GM10248 (cell line): ENCODE data around the gene ZBTB38.

Experiments
- CTCF ChIA-PET: fragments of 300-600 bp; sonication (Branson Sonifier 250); formaldehyde crosslinking; extraction: SDS; loops from one replicate; lab custom pipeline; 2021; ENCODE audit warnings: antibody characterized with exemption; lab: Yijun Ruan, JAX
- POLR2A ChIA-PET: fragments of 350-650 bp; sonication (Branson Sonifier 250); formaldehyde crosslinking; extraction: SDS; loops from one replicate; lab custom pipeline; 2020; ENCODE audit warnings: antibody characterized with exemption; lab: Yijun Ruan, JAX
- DNase-seq: peaks from one replicate; pipeline ENCODE4 v3.0.0; 2012; ENCODE audit errors: extremely low spot score
- TF ChIP-seq, protein P1 (sequence below): IDR thresholded peaks from 2 replicates; pipeline ENCODE4 v1.5.1; 2012; ENCODE audit warnings: mild to moderate bottlenecking, low read depth; ENCODE audit errors: extremely low read depth, missing control alignments, control extremely low read depth

Gene ZBTB38

DNA sequence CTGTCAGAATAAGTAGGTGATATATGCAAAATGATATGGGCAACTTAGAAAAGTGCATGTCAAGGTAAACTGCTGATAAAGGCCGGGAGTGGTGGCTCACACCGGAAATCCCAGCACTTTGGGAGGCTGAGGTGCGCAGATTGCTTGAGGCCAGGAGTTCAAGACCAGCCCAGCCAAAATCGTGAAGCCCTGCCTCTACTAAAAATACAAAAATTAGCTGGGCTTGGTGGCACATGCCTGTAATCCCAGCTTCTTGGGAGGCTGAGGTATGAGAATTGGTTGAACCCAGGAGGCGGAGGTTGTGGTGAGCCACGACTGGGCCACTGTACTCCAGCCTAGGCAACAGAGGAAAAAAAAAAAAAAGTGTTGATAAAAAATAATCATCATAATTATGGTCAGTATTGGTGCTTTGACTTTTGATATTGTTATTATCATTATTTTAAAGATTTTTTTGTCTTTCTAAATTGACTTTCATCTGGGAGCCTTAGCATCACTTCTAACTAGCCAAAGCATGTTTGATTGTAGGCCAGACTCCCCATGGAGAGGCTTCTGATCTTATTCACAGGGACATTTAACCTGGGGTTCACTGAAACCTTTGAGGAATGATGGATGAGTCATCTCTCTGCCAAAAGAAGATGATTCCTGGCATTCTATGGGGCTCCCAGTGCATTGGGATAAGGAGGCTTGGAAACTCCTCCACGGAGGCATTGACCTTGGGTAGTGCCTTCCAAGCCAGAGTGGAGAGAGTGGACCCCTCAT, 5.6 kb downstream of the ZBTB38 start:
- DNase-seq, result no peak
- CTCF ChIA-PET, result interaction anchor here (0.7 to 11.8 kb wide), 9 partner anchors 10 to 81 kb away, joined by 3 to 143 read pairs (median 4); no protein-coding TSS in a partner anchor
- POLR2A ChIA-PET, result no interaction called here
- TF ChIP-seq, protein P1, sequence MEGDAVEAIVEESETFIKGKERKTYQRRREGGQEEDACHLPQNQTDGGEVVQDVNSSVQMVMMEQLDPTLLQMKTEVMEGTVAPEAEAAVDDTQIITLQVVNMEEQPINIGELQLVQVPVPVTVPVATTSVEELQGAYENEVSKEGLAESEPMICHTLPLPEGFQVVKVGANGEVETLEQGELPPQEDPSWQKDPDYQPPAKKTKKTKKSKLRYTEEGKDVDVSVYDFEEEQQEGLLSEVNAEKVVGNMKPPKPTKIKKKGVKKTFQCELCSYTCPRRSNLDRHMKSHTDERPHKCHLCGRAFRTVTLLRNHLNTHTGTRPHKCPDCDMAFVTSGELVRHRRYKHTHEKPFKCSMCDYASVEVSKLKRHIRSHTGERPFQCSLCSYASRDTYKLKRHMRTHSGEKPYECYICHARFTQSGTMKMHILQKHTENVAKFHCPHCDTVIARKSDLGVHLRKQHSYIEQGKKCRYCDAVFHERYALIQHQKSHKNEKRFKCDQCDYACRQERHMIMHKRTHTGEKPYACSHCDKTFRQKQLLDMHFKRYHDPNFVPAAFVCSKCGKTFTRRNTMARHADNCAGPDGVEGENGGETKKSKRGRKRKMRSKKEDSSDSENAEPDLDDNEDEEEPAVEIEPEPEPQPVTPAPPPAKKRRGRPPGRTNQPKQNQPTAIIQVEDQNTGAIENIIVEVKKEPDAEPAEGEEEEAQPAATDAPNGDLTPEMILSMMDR, result no peak

DNA sequence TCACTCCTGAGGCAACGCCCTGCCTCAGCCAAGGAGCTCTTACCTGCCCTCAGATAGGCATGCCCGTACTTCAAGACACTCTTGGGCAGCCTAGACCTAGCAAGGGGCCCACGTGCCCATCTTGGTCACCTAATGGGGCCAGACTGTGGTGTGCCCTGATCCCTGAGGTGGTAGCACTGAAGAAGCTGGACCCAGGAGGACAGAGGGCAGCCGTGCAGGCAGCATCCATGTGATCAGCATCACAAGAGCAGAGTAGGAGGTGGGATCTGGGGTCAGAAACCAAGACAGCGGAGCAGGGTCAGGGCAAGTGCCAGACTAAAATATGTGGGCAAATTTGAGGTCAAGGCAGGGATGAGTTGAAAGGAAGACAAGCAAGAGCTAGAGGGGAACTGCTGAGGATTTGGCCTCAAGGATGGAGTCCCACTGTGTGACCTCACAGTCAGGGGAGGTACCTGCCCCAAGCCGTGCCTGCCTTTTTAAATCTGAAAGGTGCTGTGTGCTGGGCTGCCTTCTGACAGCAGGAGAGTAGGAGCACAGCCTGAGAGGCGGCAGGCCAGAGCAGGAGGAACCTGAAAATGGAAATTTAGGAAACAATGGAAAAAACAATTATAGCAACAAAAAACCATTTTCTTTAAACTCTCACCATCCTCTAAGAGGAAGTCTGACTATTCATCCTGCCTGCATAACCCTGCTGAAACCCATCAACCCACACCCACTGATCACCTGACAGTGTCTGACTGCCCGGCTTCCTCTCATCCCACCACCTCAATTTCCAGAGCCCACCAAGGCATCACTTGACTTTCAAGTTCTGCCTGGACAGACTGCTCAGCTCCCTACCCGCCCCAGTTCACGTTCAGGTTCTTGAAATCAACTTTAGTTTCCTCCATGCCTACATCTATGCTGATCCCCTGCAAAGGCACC, 7.3 kb downstream of the ZBTB38 start:
- ChIA-PET POLR2A (no interaction called here), CTCF (interaction anchor here (1.0 to 11.8 kb wide), 5 partner anchors 8 to 71 kb away, joined by 3 to 143 read pairs (median 4); no protein-coding TSS in a partner anchor)
- DNase-seq, result no peak
- TF ChIP-seq, protein P1, result no peak

DNA sequence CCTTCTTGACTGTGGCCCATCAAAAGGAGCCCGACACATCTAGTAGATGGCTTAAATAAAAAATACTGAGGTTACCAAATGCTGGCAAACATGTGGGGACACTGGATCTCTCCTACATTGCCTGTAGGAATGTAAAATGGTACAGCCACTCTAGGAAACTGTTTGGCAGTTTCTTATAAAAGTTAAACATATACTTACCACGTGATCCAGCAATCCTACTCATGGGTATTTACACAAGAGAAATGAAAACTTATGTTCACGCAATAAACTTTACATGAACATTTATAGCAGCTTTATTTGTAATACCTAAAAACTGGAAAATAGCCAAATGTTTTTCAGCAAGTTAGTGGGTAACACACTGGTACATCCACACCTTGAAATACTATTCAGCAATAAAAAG, 9.1 kb downstream of the ZBTB38 start:
- TF ChIP-seq, protein P1, result no peak
- ChIA-PET CTCF (interaction anchor here (0.7 to 11.8 kb wide), 4 partner anchors 6 to 77 kb away, joined by 3 to 143 read pairs (median 14); no protein-coding TSS in a partner anchor), POLR2A (no interaction called here)

DNA sequence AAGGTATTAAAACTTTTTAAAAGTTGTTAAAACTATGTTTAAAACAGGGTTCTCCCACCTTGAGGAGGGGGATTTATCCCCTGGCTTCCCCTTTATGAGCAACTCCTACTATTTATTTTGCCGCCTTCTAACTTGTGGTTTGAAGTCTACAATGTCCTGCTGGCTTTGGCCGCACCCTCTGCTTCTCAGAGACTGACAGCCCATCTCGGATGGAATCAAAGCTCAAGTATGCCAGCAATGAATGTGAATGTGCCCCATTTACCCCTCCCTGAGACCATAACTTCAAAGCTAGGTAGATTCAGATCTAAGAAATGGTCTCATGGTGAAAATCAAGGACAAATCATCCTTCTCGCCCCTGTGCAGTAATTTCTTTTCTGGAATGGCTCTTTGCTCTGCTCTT, 10.3 kb downstream of the ZBTB38 start:
- TF ChIP-seq, protein P1, result no peak
- DNase-seq, result no peak
- ChIA-PET CTCF (interaction anchor here (1.1 to 10.6 kb wide), 5 partner anchors 7 to 63 kb away, joined by 3 to 143 read pairs (median 4); partner anchors contain the start of gene ZBTB38), POLR2A (no interaction called here)

More for the DNA sequence above, 9.1 kb downstream of the ZBTB38 start:
- no peak for DNase-seq

DNA sequence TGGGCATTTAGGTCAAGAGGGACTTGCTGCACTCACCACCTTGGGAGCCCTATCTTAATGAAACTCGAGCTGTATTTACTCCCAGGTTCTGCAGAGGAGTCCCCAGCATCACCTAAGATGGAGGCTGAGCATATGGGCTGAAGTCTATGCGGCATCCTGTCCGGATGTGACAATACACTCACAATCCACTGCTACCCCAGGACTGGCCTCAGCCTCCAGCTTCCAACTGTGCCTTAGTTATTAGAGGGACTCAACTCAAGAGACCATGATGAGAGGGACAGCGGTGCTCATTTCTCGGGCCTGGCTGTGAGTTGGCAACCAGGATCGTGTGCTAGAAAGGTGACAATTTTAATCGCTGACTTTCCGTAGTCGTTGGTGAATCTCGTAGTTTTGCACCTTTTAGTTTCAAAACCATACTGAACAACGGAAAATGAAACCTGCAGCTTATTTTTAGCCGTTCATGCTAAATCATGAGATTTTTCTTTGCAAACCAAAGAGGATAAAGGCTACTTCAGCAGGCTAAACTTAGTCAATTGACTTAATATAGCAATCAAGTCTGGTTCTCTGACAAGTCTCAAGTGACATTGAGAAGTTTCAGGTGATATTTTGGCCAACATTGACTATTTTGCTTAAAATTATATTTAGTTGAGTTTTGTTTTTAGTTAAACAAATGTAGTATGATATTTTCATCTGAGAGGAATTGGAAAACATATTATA, 11.1 kb downstream of the ZBTB38 start:
- TF ChIP-seq, protein P1, result no peak
- ChIA-PET CTCF (interaction anchor here (1.1 to 10.6 kb wide), 7 partner anchors 8 to 73 kb away, joined by 3 to 143 read pairs (median 4); partner anchors contain the start of gene ZBTB38), POLR2A (no interaction called here)
- DNase-seq, result peak; percentile 35
